GM12878 (cell line): ENCODE measurements around the gene KRT72. TPM values are rescaled to one million over a fixed set of nuclear protein-coding genes. Genes with fewer than 3 reads are reported as not detected.

Experiments used
- ATAC-seq: fragments of 200-7000 bp; cut with Tn5 transposase; 3 replicates; pipeline ENCODE4 v1.9.1; 2020; ENCODE audit warnings: mild to moderate bottlenecking, moderate library complexity
- BruUV-seq: library from RNA; stranded (reverse); fragments of 400-500 nt; replicated peaks from 2 replicates; lab custom pipeline; 2021; lab: Mats Ljungman, UMichigan
- CTCF ChIA-PET: fragments of 300-600 bp; sonication (Branson Sonifier 250); formaldehyde crosslinking; extraction: SDS; loops from one replicate; lab custom pipeline; 2021; ENCODE audit warnings: inconsistent platforms; lab: Yijun Ruan, JAX
- POLR2A ChIA-PET: fragments of 350-600 bp; formaldehyde crosslinking; extraction: SDS; loops from one replicate; lab custom pipeline; 2021; ENCODE audit warnings: inconsistent platforms; lab: Charles Lee
- RAD21 ChIA-PET: fragments of 300-600 bp; sonication (Branson Sonifier 250); formaldehyde crosslinking; loops from one replicate; lab custom pipeline; 2023; ENCODE audit warnings: antibody characterized with exemption; ENCODE audit not compliant: unreplicated experiment; lab: Charles Lee
- SMC1A ChIA-PET: fragments of 300-600 bp; sonication (Branson Sonifier 250); formaldehyde crosslinking; loops from one replicate; lab custom pipeline; 2023; ENCODE audit not compliant: unreplicated experiment, uncharacterized antibody; lab: Charles Lee
- DNase-seq: peaks from one replicate; pipeline ENCODE4 v3.0.0-alpha.2; 2011; ENCODE audit warnings: low read depth, low spot score
- FAIRE-seq: peaks from 3 replicates; lab custom pipeline; 2011; peaks lifted over from hg19 to GRCh38; lab: Jason Lieb, UNC
- H2AFZ ChIP-seq: 2 replicates; pipeline ENCODE4 v1.6.0; 2011; ENCODE audit warnings: low read depth, low read length, control low read depth; ENCODE audit not compliant: control insufficient read depth
- H3K27ac ChIP-seq: 2 replicates; pipeline ENCODE4 v1.5.1; 2011; ENCODE audit warnings: control low read depth; ENCODE audit not compliant: control insufficient read depth, insufficient read depth
- H3K27me3 ChIP-seq, 2 experiments: replicated peaks in 1 of 2; 2 replicates each; pipeline versions ENCODE4 v1.6.0 to v1.6.1; 2011; ENCODE audit warnings: low read length in 1 of 2; ENCODE audit not compliant: control insufficient read depth in 2 of 2, insufficient read depth in 2 of 2
- H3K36me3 ChIP-seq, 2 experiments: 2 replicates each; pipeline ENCODE4 v1.5.1; 2011; ENCODE audit warnings: low read length in 1 of 2; ENCODE audit not compliant: control insufficient read depth in 2 of 2, insufficient read depth in 2 of 2
- H3K4me1 ChIP-seq: 2 replicates; pipeline ENCODE4 v1.6.1; 2011; ENCODE audit warnings: mild to moderate bottlenecking, low read length, moderate library complexity, mixed read lengths; ENCODE audit not compliant: control insufficient read depth, insufficient read depth
- H3K4me2 ChIP-seq: 2 replicates; pipeline ENCODE4 v1.6.0; 2011; ENCODE audit warnings: control low read depth; ENCODE audit not compliant: control insufficient read depth, insufficient read depth
- H3K4me3 ChIP-seq: fragments of 200-600 bp; sonication (generic); 2 replicates; pipeline ENCODE4 v1.5.1; 2016
- H3K79me2 ChIP-seq: 2 replicates; pipeline ENCODE4 v1.6.0; 2011; ENCODE audit warnings: low read length; ENCODE audit not compliant: control insufficient read depth, insufficient read depth
- H3K9ac ChIP-seq: 2 replicates; pipeline ENCODE4 v1.8.0; 2011; ENCODE audit warnings: low read length, control low read depth, mixed read lengths; ENCODE audit not compliant: control insufficient read depth, insufficient read depth
- H3K9me3 ChIP-seq: replicated peaks from 3 replicates; pipeline ENCODE4 v1.5.1; 2011; ENCODE audit warnings: mild to moderate bottlenecking, low read length; ENCODE audit not compliant: control insufficient read depth, insufficient read depth
- H4K20me1 ChIP-seq: 2 replicates; pipeline ENCODE4 v1.6.0; 2011; ENCODE audit not compliant: control insufficient read depth, insufficient read depth
- BMI1 ChIP-seq: fragments of 450-650 bp; IDR thresholded peaks from 2 replicates; pipeline ENCODE4 v1.6.1; 2016; ENCODE audit warnings: mild to moderate bottlenecking, moderate library complexity, borderline replicate concordance
- CREM ChIP-seq: IDR thresholded peaks from 2 replicates; pipeline ENCODE4 v1.6.1; 2014; ENCODE audit warnings: antibody characterized with exemption, low read depth
- GATAD2B ChIP-seq: fragments of 450-650 bp; conservative IDR thresholded peaks from 2 replicates; pipeline ENCODE4 v1.6.1; 2017; ENCODE audit warnings: low read depth, mild to moderate bottlenecking, moderate library complexity
- HDGF ChIP-seq: fragments of 450-650 bp; IDR thresholded peaks from 2 replicates; pipeline ENCODE4 v1.6.1; 2016; ENCODE audit warnings: antibody characterized with exemption
- NFYB ChIP-seq: IDR thresholded peaks from 2 replicates; pipeline ENCODE4 v1.6.1; 2011; ENCODE audit warnings: low read depth, mild to moderate bottlenecking, low read length, improper control_type of control experiment, moderate library complexity; ENCODE audit not compliant: insufficient read depth
- PAX5 ChIP-seq: IDR thresholded peaks from 2 replicates; pipeline ENCODE4 v1.6.1; 2011; ENCODE audit warnings: low read depth, low read length, borderline replicate concordance
- POLR2AphosphoS5 ChIP-seq: IDR thresholded peaks from 2 replicates; pipeline ENCODE4 v1.6.1; 2011; ENCODE audit warnings: mild to moderate bottlenecking, low read length, inconsistent platforms
- RELB ChIP-seq: fragments of 450-650 bp; IDR thresholded peaks from 2 replicates; pipeline ENCODE4 v1.6.1; 2017; ENCODE audit warnings: low read depth, mild to moderate bottlenecking, moderate library complexity
- SMAD5 ChIP-seq: IDR thresholded peaks from 2 replicates; pipeline ENCODE4 v1.6.1; 2016; ENCODE audit warnings: antibody characterized with exemption, low read depth
- STAT1 ChIP-seq: fragments of 450-650 bp; conservative IDR thresholded peaks from 2 replicates; pipeline ENCODE4 v1.6.1; 2014; ENCODE audit warnings: antibody characterized with exemption, mild to moderate bottlenecking
- ZSCAN29 ChIP-seq: fragments of 450-650 bp; IDR thresholded peaks from 2 replicates; pipeline ENCODE4 v1.6.1; 2017; ENCODE audit warnings: mild to moderate bottlenecking, moderate library complexity
- WGBS: methylation state at CpG from one replicate; pipeline ENCODE4 v1.1.6; 2016; ENCODE audit warnings: low lambda C conversion rate; ENCODE audit not compliant: insufficient replicate concordance, insufficient coverage; ENCODE audit errors: missing lambda C conversion rate; 5-methylcytosine and 5-hydroxymethylcytosine counted together
- in situ Hi-C: fragments of 300-500 bp; cut with MboI; formaldehyde crosslinking; loops from 9 replicates; pipeline ENCODE4 v1.14.3; 2018; ENCODE audit warnings: mixed read lengths
- intact Hi-C: fragments of 100-400 bp; cut with micrococcal nuclease; formaldehyde crosslinking; loops from one replicate; pipeline ENCODE4 v1.14.2; 2022; ENCODE audit not compliant: unreplicated experiment
- polyA plus RNA-seq, 11 experiments: library from polyadenylated mRNA; depleted of rRNA in 4 of 11; unstranded in 6 of 11; stranded (reverse) in 5 of 11; fragments of >200 nt; fragmentation: Nextera tagmentation in 4 of 11; fragmentation: Illumina TruSeq in 1 of 11; extraction: Ambion mirVana in 4 of 11; extraction: Trizol in 1 of 11; gene quantifications; 1 replicate in 1 of 11; 2 replicates in 10 of 11; pipeline versions ENCODE4 v1.2.1 to v1.2.3, GENCODE V29; 2011 to 2016; ENCODE audit warnings: inconsistent platforms in 2 of 11, missing spikeins in 2 of 11, low read depth in 1 of 11
- total RNA-seq, 4 experiments: library from RNA; depleted of rRNA in 3 of 4; stranded (reverse); fragments of >200 nt in 3 of 4; fragmentation: Illumina TruSeq in 1 of 4; extraction: Trizol in 1 of 4; gene quantifications; 2 replicates each; pipeline versions ENCODE4 v1.2.1 to v1.2.3, GENCODE V29; 2013 to 2021
- TF ChIP-seq, protein P1 (sequence below): IDR thresholded peaks from 2 replicates; pipeline ENCODE4 v1.6.1; 2012; ENCODE audit warnings: low read depth, low read length, improper control_type of control experiment
- TF ChIP-seq, protein P2 (sequence below): fragments of 450-650 bp; formaldehyde crosslinking; IDR thresholded peaks from 2 replicates; pipeline ENCODE4 v1.5.0; 2022; ENCODE audit warnings: mild to moderate bottlenecking, missing genetic modification characterization

The KRT72 gene
- total and polyA plus RNA-seq, 10 of the 15 experiments (the other 5 are each of a cell fraction or from before 2014, with no cell fraction given): not detected

DNA sequence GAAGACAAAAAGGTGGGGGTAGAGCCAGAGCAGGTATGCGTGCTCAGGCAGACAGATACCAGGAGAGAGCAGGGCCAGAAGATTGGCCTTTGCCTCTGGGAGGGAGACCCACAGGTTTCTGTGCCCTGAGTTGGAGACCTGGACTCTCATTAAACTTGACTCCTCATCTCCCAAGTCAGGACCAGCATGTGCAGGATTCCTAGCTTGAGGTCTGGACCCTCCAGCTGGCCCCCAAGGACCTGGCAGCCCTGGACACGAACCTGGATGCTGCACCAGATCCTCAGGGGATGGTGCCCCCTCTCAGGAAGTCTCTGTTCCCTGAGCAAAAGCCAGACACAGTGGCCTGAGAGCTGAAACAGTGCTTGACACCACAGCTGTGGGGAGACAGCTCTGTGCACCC lies 27.6 kb upstream of the KRT72 start:
- no peaks in the 10 kb centered on the region for H3K36me3 ChIP-seq
- ChIA-PET POLR2A (no interaction called here), CTCF (interaction anchor here (0.6 kb wide), 1 partner anchor 242 kb away, joined by 3 read pairs; no protein-coding TSS in a partner anchor), RAD21 (no interaction called here), SMC1A (no interaction called here)
- no peak overlapping the region for H3K4me3 ChIP-seq
- DNase-seq (no peak), ATAC-seq (no peak), FAIRE-seq (no peak)
- WGBS: 18% methylated on average over 2 of the region's 2 CpGs
- no peaks in the 10 kb centered on the region for H3K9me3 ChIP-seq
- H3K79me2 ChIP-seq: no peaks in the 10 kb centered on the region
- in situ Hi-C loops (no loop called here), intact Hi-C loops (no loop called here)
- no peaks in the 10 kb centered on the region for H4K20me1 ChIP-seq
- H3K27ac ChIP-seq: no peak overlapping the region
- H2AFZ ChIP-seq: no peak overlapping the region
- no peaks in the 10 kb centered on the region; a peak in 1 of 4 replicates for H3K27me3 ChIP-seq
- H3K4me1 ChIP-seq: no peaks in the 10 kb centered on the region
- TF ChIP-seq ZSCAN29 (no peak), STAT1 (no peak), PAX5 (no peak), HDGF (no peak), SMAD5 (no peak), NFYB (no peak), GATAD2B (no peak), POLR2AphosphoS5 (no peak), BMI1 (no peak), CREM (no peak), RELB (no peak)
- TF ChIP-seq, protein P1, sequence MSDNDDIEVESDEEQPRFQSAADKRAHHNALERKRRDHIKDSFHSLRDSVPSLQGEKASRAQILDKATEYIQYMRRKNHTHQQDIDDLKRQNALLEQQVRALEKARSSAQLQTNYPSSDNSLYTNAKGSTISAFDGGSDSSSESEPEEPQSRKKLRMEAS: no peak
- TF ChIP-seq, protein P2, sequence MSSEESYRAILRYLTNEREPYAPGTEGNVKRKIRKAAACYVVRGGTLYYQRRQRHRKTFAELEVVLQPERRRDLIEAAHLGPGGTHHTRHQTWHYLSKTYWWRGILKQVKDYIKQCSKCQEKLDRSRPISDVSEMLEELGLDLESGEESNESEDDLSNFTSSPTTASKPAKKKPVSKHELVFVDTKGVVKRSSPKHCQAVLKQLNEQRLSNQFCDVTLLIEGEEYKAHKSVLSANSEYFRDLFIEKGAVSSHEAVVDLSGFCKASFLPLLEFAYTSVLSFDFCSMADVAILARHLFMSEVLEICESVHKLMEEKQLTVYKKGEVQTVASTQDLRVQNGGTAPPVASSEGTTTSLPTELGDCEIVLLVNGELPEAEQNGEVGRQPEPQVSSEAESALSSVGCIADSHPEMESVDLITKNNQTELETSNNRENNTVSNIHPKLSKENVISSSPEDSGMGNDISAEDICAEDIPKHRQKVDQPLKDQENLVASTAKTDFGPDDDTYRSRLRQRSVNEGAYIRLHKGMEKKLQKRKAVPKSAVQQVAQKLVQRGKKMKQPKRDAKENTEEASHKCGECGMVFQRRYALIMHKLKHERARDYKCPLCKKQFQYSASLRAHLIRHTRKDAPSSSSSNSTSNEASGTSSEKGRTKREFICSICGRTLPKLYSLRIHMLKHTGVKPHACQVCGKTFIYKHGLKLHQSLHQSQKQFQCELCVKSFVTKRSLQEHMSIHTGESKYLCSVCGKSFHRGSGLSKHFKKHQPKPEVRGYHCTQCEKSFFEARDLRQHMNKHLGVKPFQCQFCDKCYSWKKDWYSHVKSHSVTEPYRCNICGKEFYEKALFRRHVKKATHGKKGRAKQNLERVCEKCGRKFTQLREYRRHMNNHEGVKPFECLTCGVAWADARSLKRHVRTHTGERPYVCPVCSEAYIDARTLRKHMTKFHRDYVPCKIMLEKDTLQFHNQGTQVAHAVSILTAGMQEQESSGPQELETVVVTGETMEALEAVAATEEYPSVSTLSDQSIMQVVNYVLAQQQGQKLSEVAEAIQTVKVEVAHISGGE: no peak
- no peak overlapping the region for H3K9ac ChIP-seq
- H3K4me2 ChIP-seq: no peak overlapping the region
- BruUV-seq: no TSS peak
